Non-pigmented ciliary epithelial cell (primary cell): ENCODE results near the gene AK1.
"Not testable (repeated sequence)": the region's sequence is repeated elsewhere in the genome, so short reads cannot be mapped to it uniquely, and the experiment has no call there.

Experiments
- DNase-seq: peaks from one replicate; pipeline ENCODE4 v3.0.0-alpha.2; 2010; ENCODE audit warnings: low read depth

Gene AK1

GRCh38 chr9:127883959-127884358 lies 6.5 kb upstream of the AK1 start:
- DNase-seq, result no peak

- not testable (repeated sequence) for DNase-seq
Observed at GRCh38 chr9:127881715-127882114, 4.2 kb upstream of the AK1 start.

GRCh38 chr9:127880143-127880542 lies 2.7 kb upstream of the AK1 start:
- DNase-seq, result no peak

GRCh38 chr9:127878652-127879390 lies 1.3 kb upstream of the AK1 start:
- DNase-seq, result no peak

GRCh38 chr9:127878001-127878651 lies 651 bp upstream of the AK1 start:
- DNase-seq, result no peak

- no peak for DNase-seq
Observed at GRCh38 chr9:127876764-127877562, 512 bp downstream of the AK1 start.

GRCh38 chr9:127876026-127876763 lies 1.3 kb downstream of the AK1 start:
- DNase-seq, result no peak

GRCh38 chr9:127875306-127875966 lies 2.0 kb downstream of the AK1 start:
- peak; percentile 22 for DNase-seq

- DNase-seq, result no peak
Observed at GRCh38 chr9:127874301-127875221, 2.9 kb downstream of the AK1 start.

GRCh38 chr9:127873886-127874285 lies 3.6 kb downstream of the AK1 start:
- no peak for DNase-seq

- DNase-seq, result no peak
Observed at GRCh38 chr9:127873223-127873691, 4.2 kb downstream of the AK1 start.

GRCh38 chr9:127872369-127873222 lies 4.9 kb downstream of the AK1 start:
- DNase-seq, result no peak

- DNase-seq, result no peak
Observed at GRCh38 chr9:127871531-127871930, 5.9 kb downstream of the AK1 start.

GRCh38 chr9:127870887-127871286 lies 6.6 kb downstream of the AK1 start:
- DNase-seq, result no peak

GRCh38 chr9:127870153-127870491 lies 7.4 kb downstream of the AK1 start:
- DNase-seq, result not testable (repeated sequence)

GRCh38 chr9:127869310-127870152 lies 7.9 kb downstream of the AK1 start:
- DNase-seq, result no peak

GRCh38 chr9:127868278-127868902 lies 9.1 kb downstream of the AK1 start:
- DNase-seq, result no peak
